ENCODE measurements around the gene SERGEF.
"Not testable (repeated sequence)": the region's sequence is repeated elsewhere in the genome, so short reads cannot be mapped to it uniquely, and the experiment has no call there.

The SERGEF gene

GRCh38 chr11:18000760-18001159, 12.1 kb downstream of the SERGEF start:
- DNase-seq (ENCODE audit: low read depth, low spot score): no peak

DNA sequence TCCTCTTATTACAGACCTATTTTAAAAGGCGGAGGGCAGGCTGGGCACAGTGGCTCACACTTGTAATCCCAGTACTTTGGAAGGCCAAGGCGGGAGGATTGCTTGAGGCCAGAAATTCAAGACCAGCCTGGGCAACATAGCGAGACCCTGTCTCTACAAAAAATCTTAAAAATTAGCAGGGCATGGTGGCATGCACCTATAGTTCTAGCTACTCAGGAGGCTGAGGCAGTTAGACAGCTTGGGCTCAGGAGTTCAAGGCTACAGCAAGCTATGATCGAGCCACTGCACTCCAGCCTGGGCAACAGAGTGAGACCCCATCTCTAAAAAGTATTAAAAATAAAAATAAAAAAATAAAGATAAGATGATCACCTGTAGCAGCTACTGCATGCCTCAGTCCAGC, 12.7 kb downstream of the SERGEF start:
- DNase-seq (ENCODE audit: low read depth, low spot score): not testable (repeated sequence)

GRCh38 chr11:17992916-17993315, 19.9 kb downstream of the SERGEF start:
- DNase-seq (ENCODE audit: low read depth, low spot score): no peak

GRCh38 chr11:17991783-17992433, 20.9 kb downstream of the SERGEF start:
- DNase-seq (ENCODE audit: low read depth, low spot score): no peak

- no peak for DNase-seq (ENCODE audit: low read depth, low spot score)
These were observed 23.5 kb downstream of the SERGEF start for GRCh38 chr11:17989306-17989705.

DNA sequence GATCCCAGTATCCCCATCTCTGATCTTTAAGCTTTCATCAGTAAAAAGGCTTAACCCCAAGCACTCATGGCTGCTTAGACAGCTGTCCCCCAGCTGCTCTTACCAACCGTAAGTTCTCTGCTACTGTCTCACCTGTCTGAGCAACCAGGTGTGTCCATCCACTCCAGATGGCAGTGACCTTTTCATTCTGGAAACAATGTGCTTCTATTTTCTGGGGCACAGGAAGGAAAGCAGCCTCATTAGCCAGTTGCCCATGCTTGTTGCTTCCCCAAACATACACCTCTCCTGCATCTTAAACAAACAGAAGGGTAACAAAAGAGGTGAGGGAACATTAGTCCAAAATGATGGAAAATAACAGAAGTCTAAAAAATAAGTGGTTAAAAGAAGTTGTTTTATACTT, 24.4 kb downstream of the SERGEF start:
- no peak for DNase-seq (ENCODE audit: low read depth, low spot score)

DNA sequence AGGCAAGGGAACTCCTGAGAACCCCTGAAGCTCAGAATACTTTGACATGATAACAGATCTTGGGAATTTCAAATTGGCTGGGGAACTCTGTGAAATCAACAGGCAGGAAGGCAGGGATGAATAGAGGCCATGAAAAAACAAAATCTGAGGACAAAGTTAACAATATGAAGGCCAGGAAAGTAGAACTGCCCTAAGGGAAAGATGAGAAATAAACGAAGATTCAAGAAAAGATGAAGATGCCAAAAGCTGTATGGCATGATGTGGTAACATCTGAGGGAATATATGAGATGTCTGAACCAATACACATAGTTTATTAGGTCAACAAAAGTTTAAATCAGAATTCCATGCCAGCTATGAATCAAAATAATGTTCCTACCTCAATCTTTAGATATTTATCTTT, 25.0 kb downstream of the SERGEF start:
- no peak for DNase-seq (ENCODE audit: low read depth, low spot score)

DNA sequence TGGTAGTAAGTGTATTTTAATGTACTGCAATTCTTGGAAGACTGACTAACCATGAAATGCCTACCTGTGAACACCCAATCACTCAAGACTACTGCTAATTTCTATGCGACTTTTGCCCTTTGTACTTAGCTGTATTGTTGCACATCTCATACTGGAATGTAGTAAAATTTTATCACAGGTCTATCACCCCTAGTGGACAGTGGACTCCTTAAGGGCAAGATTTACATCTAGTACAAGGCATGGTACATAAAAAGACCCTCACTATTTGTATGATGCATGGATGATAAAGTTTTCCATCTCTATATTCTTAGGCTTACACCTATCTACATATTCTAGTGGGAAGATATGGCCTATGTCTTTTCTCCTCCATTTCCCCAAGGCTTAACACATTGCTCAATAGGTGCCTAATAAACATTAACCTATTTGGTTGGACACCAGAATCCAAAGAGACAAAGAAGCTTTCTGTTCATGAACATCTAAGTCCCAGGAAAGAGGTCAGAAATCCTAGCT, 26.1 kb downstream of the SERGEF start:
- no peak for DNase-seq (ENCODE audit: low read depth, low spot score)

- no peak for DNase-seq (ENCODE audit: low read depth, low spot score)
These were observed 26.7 kb downstream of the SERGEF start for GRCh38 chr11:17986007-17986710.

DNA sequence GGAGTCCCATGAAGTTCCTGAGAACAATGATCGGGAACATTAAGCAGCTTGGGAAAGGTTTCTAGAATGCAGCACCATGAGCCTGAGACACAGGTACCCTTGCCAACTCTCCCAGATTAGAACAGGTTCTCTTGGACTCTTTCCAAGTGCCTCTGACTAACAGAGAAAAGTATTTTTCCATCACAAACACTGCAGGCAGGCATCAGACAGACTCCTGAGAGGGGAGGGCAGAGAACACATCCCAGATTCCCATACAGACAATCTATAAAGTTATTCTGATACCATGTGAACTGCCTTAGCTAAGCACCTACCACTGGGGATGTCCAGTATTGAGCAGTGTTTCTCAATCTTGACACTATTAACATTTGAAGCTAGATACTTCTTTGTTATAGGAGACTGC, 27.3 kb downstream of the SERGEF start:
- no peak for DNase-seq (ENCODE audit: low read depth, low spot score)

- DNase-seq (ENCODE audit: low read depth, low spot score): no peak
These were observed 29.3 kb downstream of the SERGEF start for GRCh38 chr11:17983569-17983968.

DNA sequence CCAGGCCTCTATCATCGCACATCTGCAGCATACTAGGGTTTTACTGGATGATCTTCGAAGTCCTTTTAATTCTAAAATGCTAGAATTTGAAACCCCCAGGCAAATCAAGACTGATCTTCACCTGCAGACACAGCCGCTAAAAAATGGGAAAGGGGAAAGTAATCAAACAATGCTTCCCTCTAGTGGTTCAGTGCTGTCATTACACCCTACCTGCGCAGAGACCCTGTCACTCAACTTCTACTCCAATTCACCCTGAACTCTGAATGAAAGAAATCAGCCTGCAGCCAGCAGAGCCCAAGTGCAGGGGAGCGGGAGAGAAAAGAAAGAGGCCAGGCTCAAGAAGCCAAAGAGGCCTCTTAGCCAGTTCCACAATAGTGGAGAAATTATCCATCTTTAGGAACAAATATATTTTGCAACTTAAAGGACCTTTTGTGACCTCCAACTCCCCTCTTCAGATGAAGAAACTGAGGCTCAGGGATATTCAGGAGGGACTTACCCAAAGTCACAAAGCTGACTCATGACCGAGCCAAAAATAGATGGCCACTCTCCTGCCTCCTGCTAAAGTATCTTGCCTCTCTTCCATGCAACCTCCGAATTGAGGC, 33.0 kb downstream of the SERGEF start:
- peak; percentile 78 for DNase-seq (ENCODE audit: low read depth, low spot score)

DNA sequence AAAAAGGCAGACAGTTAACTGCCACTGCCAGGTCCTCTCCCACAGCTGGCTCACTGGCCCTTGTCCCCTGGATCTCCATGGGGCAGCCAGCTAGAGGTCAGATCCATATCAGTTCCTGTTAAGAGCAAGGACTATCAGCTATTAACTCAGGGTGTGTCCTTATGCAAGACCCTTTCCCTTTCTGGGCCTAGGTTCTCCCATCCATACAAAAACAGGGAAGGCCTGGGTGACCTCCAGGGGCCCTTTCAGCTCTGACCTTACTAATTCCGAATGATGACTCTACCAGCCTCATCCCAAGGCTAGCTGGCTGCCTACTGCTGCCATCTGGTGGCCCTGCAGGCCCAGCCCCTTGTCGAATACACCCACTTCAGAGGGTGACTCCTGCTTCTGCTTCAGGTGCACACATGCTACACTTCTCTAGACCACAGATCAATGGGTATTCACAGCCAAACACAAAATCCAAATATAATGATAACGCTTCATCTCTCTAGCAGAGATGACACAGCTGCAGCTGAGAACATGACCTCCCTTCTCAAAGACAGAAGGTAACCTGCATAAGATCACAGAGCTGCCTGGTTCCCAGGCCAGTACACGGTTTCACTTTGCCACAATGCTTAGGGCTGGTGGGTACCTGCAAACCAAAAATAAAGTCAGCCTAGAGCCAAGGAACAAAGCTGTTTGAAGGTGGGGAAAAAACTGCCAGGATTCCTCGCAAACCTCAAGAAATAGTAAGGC, 34.1 kb downstream of the SERGEF start:
- peak; percentile 76 for DNase-seq (ENCODE audit: low read depth, low spot score)

- DNase-seq (ENCODE audit: low read depth, low spot score): no peak
These were observed 36.2 kb downstream of the SERGEF start for GRCh38 chr11:17976651-17977050.

- no peak for DNase-seq (ENCODE audit: low read depth, low spot score)
These were observed 38.6 kb downstream of the SERGEF start for GRCh38 chr11:17974246-17974645.

- peak; percentile 81 for DNase-seq (ENCODE audit: low read depth, low spot score)
These were observed 39.9 kb downstream of the SERGEF start for GRCh38 chr11:17972987-17973386.

DNA sequence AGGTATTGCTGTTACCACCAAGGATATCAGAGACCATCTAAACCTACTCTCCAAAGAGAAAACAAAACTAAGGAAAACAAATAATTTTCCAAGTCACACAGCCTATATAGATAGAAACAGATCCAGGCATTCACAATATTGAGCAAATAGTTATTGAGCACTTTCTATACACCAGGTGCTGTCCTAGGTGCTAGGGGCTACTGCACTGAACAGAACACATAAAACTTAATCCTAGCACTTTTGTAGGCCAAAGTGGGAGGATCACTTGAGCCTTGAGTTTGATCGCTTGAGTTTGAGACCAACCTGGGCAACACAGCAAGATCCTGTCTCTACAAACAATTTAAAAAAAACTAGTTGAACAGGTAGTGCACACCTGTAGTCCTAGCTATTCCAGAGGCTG, 44.6 kb downstream of the SERGEF start:
- DNase-seq (ENCODE audit: low read depth, low spot score): no peak

DNA sequence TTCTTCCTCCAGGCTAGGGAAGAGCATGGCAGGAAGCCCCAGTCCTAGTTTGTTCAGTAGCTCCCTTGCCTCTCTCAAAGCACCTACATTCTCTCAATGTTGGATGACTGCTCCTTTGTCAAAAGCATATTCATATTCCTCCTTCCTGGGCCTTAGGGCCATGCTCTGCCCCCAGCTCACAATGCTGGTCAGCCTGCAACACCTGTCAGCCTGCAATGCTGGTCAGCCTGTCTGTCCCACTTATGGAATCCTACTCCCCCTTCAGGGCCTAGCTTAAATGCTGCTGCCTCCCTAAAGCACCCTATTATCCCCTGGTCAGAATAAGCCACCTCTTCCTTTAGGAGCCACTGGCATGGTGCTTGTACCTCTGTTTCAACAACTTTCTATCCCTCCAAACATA, 45.2 kb downstream of the SERGEF start:
- no peak for DNase-seq (ENCODE audit: low read depth, low spot score)

DNA sequence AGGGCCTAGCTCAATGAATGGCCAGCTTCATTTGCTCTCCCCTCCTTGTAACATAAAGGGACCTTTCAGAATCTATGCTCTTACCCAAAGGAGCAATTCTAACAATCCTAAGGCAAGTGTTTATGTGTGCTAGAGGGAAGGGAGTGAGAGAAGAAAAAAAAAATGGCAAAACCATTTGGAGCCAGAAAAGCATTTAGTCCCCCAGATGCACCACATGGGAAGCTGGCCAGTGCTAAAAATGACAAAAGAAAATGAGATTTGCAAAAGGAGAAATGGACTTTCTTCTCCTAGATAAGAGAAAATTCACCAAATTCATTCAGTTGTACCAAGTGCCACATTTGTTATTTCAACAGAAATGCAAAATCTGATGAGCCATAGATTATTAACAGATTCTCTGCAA, 52.8 kb downstream of the SERGEF start:
- no peak for DNase-seq (ENCODE audit: low read depth, low spot score)

DNA sequence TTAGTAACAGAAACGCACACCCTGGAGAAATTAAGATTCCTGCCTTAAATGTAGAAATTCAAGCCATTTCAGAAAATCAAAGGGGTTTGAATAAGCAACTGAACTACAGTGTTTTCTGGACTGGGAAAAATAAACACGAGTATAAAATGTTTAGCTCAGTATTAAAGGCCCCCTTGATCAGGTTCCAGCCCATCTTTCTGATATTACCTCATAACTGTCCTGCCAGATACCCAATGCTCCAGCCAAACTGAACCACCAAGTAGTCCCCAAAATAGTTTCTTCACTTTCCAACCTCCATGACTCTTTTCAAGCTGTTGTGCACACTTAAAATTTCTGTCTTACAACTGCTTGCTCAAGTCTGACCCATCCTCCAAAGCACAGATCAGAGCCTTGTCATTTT, 54.4 kb downstream of the SERGEF start:
- DNase-seq (ENCODE audit: low read depth, low spot score): no peak

DNA sequence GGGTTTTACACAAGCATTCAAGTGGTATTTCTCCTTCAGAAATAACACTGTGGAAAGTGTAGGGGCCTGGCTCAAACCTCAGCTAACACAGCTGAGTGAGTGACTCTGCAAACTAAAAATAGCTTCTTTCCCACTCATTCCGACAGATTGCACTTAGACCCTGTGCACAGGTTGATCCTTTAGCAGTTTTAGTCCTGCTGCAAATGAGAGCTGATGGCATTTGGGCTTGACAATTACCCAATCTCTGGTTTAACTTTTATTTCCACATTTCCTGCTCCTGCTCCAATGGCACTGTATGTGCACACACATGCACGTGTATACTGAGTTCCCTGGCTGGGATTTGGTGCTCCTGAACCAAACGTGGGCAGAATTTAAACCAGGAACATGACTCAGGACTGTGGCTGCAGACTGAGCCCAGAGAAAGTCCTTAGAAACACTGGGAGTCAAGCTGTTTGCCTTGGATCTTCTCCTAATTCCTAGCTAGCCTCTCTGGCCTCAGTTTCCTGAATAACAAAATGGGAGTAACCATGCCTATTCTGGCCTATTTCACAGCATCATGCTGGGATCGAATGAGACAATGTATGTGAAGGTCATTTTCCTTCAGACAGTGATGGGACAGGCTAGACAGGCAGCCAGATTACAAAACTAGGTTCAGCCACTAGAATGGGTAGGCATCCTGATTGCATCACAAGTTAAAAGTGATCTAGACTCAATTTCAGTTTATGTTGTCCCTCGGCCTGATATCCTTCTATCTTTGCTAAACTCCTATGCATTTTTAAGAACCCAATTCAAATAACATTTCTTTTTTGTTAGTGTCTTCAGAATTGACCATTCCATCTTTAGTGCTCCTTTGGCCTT, 58.2 kb downstream of the SERGEF start:
- DNase-seq (ENCODE audit: low read depth, low spot score): no peak

All from ELF-1 (cell line).